Measurements from ENCODE around the gene PDK1.
A peak's percentile ranks its signal among the peaks of the same experiment; 100 is the strongest.
"Not testable (repeated sequence)": the region's sequence is repeated elsewhere in the genome, so short reads cannot be mapped to it uniquely, and the experiment has no call there.

The PDK1 gene

DNA sequence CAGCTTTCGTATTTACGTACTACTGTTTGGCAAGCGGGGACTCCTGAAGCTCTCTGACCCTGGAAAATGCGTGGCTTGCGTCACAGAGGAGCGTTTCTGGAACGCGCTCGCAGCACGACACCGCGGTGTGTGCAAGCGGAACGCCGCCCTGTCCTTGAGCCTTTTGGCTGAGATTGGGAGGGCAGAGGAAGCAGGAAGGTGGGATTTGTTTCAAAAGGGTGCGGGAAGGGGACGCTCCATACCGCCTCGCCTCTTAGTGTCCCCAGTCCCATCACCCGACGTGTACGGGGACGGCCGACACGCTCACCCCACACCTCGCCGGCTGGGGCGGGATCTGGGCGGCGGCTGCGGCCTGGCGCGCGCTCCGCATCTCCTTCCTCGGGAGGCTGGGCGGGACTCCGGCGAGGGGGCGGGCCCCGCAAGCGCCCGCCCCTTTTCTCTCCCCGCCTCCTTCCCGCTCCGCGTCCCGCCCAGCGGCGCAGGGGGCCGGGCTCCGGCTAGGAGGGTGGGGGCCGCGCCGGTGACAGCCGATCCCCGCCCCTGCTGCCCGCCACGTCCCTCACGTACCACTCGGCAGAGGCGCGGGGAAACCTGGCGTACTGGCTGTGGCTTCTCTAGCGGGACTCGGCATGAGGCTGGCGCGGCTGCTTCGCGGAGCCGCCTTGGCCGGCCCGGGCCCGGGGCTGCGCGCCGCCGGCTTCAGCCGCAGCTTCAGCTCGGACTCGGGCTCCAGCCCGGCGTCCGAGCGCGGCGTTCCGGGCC, at the start of gene PDK1:
TSS of gene PDK1 (plus strand) at position 569 of the 762 bp plus-strand sequence. CDS start at position 630, 61 bp downstream.
- DNase-seq: peak; percentile 60

DNA sequence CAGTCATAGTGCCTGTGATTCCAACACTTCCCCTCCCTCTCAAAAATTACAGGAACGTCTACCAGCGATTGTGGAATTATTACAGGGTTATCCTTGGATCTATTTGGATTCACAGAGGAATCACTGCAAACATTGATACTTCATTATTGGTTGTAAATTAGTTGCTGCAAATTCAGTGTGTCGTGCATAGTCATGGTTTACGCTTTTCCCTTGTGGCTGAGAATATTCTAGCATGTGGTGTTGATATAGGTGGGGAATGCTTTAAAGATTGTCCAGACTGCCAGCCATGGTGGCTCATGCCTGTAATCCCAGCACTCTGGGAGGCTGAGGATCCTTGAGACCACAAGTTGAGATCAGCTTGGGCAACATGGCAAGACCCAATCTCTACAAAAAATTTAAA, 48.7 kb upstream of the PDK1 start:
- no peak for DNase-seq

DNA sequence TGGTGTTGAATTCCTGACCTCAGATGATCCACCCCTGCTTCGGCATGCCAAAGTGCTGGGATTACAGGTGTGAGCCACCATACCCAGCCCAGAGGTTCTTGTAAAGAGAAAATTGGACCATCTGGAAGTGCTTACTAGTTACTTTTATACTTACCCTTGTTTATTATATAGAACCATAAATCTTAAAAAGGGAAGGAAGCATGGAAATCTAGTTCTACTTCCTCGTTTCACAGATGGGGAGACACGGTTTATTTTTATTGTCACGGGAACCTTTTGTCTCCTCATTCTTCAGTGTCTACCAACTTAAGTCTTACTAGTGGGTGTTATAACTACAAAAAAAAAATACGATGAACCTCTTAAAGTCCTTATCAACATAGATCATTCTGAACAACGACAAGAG, 45.8 kb upstream of the PDK1 start:
- no peak for DNase-seq

DNA sequence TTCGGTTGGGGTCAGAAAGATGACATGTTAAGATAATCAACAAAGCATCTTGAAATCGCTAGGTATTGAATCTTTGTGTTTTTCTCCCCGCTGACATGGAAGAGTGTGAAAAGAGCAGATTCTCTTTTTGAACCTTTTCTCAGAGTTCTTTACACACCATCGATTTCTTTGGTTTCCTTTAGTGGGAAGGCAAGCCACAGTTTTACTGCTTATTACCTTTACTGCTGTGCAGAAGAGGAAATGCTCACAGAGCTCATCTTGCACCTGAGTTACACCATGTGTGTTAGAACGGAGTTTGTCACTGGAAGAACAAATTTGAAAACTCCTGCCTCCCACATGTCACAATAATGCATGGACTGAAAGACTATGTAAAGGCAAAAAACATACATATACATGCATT, 45.3 kb upstream of the PDK1 start:
- DNase-seq: no peak

DNA sequence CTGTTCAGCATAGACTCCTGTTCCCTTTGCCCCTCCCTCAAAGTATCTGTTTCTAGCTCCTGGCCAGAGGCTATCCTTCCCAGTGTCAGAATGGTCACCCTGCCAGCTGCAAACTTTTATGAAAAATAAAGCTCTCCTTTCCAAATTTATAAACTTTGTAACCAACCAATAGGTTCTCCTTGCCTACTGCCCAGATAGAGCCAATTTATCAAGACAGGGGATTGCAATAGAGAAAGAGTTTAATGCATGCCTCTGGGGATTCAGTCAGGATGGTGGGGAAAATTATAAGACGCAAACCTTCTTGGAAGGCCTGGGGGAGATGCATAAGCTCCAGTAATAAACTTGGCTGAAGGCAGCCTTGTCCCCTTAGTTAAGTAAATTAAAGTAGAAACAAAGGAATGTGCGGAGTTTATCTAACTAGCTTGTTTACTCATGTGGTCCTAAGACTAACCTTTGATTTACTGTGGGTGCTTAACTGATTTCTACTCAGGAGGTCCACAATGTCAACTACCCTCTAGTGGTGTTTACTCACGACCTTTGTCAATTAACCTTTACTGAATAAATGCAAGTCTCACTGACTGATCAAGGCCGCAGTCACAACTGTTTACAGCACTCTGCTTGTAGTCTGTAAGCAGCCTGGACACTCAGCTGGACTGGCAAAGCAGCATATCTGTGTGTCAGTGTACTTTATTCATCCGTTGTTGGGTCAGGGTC, 42.9 kb upstream of the PDK1 start:
- DNase-seq: no peak

DNA sequence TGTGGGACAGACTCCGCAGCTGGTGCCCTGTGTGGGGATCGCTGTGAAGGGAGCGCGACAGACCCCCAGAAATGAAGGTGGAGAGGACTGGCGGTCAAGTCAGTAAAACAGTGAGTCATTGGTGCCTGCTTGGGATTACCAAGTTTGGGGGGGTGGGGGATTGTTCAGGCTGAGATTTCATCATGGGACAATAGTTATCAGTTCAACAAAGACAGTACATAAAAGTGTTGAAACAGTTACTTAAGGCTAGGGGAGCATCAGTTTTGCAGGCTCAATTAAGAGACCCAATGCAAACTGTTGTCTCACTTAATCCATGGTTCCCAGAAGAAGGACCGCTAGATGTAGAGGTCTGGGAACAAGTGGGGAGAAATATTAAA, 42.4 kb upstream of the PDK1 start:
- DNase-seq: no peak

DNA sequence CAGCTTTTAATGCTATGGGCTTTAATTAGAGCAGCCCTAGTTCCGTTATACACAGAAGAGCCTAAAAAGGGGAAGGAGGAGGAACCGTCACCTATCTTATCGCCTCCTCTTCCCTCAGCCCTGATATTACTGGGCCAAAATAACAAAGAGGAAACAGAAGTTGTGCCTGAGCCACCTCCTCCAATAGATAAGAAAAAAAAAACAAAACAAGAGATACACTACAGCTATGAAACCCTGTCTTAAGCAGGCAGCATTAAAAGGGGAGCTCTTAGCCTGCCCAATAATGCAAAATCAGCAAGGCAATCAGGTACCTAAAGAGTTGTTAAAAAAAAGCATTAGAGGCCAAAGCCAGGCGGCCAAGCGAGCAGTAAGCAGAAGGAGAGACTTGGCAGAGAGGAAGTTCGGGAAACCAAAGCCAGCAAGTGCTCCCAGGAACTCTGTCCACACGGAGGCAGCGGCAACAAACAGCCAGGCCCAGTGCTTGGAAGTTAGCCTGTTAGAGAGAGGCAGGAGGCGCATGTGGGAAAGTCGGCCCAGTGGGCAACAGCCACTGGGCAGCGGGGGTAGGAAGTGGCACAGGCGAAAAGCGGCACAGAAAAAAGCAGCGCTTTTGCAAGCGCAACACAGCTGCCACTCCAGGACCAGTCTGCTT, 41.8 kb upstream of the PDK1 start:
- DNase-seq: no peak

DNA sequence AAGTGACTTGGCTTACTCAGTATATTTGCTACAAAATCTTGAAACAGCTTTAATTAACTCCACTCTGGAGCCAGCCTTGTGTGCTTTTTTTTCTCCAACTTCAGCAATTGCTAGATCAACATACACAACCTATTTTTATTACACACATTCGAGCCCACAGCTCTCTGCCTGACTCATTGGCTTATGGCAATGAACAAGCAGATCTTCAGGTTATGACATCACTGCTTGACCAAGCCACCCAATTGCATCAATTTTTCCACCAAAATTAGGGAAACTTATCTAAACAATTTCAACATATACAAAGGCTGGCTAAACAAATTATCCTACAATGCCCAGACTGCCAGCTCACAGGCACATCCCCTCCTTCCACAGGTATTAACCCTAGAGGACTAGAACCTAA, 39.6 kb upstream of the PDK1 start:
- no peak for DNase-seq

DNA sequence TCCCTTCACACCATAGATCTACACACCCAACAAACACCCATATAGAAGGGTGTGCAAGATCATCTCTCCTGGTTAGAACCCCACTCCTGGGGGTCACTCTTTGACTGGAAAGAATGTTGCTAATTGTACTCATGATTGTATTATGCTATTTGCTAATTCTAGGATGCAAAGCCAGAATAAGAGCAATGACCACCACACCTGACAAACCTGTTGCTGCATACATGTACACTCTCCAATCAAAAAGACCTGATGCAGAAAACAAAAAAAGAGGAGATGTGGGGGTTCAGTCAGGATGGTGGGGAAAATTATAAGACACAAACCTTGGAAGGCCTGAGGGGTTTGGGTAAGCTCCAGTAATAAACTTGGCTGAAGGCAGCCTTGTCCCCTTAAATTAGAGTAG, 36.9 kb upstream of the PDK1 start:
- DNase-seq: no peak

DNA sequence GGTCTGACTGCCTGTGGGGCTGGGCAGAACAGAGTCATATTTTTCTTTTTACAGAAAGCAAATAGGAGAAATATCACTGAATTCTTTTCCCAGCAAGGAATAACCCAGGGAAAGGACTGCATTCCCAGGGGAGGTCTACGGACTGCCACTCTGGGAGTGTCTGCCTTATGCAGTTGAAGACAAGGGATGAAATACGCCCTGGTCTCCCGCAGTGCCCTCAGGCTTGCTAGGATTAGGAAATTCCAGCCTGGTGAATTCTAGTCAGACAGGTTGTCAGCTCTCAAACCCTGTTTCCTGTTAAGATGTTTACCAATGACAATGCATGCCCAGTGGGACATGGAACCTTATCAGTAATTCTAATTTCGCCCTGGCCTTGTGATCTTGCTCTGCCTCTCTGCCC, 30.3 kb upstream of the PDK1 start:
- DNase-seq: no peak

DNA sequence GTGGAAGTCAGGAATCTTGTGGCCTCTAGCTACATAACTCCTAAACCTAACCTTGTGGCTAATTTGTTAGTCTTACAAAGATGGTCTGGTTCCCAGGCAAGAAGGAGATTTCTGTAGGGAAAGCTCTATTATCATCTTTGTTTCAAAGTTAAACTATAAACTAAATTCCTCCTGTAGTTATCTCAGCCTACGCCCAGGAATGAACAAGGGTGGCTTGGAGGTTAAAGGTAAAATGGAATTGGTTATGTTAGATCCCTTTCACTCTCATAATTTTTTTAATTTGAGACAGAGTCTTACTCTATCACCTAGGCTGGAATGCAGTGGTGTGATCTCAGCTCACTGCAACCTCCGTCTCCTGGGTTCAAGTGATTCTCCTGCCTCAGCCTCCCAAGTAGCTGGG, 24.6 kb upstream of the PDK1 start:
- no peak for DNase-seq

DNA sequence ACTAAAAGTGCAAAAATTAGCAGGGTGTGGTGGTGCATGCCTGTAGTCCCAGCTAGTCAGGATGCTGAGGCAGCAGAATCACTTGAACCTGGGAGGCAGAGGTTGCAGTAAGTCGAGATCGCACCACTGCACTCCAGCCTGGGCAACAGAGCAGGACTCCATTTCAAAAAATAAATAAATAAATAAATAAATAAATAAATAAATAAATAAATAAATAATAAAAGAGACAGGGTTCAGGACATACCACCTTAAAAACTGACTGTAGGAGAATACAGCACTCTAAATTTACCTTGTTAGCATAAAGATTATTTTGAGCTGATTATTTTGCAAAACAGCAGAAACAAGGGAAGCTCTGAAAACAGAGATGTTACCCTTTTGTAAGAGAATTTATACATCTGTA, 23.4 kb upstream of the PDK1 start:
- not testable (repeated sequence) for DNase-seq

DNA sequence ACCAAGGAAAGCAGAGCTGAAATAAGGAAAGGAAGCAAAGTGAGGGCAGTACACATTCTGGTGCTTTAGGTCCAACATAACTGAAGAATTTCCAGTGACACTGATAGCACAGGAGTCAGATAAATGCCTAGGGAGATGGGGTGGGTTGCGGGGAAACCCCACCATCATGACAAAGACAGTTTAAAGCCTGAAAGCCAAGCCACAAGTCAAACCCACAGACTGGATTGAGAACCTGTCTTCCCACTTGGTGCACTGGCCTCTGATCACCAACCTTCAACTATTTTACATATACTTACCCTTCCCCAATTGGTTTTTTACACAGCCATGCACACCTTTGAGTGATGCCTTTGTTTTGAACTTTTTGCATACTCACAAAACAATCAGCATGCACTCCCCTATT, 22.2 kb upstream of the PDK1 start:
- no peak for DNase-seq

DNA sequence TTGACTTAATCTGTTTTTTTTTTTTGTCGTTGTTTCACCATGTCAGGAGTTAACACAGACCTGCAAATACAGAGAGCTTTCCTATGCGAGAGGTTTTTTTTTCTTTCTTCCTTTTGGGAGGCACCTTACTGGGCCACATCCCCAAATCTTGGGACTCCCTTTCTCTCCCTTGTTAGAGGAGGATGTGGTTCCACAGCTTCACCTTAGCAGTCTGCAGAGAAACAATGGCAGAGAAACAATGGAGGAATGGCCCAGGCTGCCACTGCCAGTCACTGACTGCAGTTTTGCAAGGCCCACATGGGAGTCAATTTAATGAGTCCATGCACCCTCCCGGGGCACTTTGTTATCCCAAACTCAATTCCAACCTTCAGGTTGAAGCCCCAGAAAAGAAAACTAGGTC, 20.8 kb upstream of the PDK1 start:
- DNase-seq: no peak

DNA sequence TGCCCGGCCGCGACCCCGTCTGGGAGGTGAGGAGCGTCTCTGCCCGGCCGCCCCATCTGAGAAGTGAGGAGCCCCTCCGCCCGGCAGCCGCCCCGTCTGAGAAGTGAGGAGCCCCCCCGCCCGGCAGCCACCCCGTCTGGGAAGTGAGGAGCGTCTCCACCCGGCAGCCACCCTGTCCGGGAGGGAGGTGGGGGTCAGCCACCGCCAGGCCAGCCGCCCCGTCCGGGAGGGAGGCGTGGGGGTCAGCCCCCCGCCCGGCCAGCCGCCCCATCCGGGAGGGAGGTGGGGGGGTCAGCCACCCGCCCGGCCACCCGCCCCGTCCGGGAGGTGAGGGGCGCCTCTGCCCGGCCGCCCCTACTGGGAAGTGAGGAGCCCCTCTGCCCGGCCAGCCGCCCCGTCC, 18.0 kb upstream of the PDK1 start:
- DNase-seq: not testable (repeated sequence)

DNA sequence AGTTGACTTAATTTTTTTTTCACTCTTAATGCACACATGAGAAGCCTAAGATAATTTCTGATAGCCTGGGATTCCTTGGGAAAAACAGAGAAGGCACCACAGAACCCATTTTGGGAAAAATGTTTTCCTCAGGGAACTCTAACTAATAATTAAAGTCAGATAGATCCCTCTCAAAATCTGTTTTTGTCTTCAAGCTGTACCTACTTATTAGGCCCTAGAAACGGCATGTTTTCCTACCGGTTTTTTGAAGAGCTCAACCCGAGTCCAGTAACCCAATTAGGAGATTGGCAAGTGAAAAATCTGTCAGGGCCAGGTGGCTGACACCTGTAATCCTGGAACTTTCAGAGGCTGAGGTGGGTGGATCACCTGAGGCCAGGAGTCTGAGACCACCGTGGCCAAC, 16.1 kb upstream of the PDK1 start:
- DNase-seq: no peak

DNA sequence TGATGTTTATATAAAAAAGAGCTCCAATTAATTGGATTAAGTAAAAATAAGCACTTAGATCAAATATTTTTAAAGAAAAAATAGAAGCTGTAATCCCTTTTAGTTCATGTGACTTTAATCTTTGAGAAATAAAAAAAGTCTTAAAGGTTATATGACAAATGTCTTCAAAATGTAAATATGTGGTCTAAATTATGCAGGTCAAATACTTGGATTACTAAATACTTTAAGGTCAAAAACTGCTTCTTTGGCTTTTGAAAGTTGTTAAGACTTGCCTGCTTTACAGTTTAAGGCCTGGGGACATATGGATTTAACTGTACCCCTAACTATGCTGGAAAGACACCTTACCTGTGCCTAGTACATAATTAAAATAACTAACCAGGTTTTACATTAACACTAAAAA, 15.5 kb upstream of the PDK1 start:
- no peak for DNase-seq

DNA sequence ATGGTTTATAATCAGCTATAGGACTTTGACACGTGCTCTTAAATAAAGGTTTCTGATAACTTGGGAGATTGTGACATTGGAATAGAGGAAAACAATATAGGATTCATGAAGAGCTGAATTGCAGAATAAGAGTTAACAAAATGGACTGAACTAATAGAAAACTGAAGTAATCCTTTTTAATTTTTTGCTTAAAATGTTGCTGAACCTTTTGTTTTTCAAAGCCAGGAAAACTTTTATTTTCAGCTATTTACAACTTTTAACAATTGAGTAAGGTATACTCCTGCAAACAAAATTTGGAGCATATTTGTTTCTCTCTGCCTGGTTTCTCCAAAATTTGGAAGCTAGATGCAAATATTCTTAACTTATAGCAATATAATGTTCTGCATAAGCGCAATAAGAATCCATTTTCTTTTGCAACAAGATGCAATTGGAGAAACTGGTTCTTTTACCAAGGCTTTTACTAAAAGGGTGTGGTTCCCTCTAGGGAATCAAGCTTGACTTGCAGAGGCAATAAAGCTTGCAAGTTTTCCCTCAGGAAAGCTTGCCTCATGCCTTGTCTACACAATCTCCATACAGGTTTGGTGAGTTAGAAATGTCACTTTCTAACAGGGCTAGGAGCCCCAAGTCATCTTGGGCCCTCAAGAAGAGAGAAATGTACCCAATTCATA, 10.3 kb upstream of the PDK1 start:
- no peak for DNase-seq

DNA sequence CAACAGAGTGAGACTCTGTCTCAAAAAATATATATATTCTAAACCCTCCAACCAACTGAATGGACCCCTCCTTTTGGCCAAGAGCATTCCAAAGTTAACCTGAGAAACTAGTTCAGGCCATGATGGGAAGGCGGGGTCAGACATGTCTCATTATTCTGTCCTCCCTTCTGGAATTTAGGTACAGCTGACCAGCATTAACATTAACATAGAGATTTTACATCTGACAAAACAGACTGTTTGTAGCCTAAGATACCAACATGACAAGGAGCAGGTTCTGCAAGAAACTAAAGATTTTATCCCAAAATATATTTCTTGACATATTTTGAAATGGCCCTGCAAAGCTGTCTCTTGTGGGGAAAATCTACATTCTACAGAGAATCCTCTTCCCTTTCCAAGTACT, 6.8 kb upstream of the PDK1 start:
- DNase-seq: no peak

DNA sequence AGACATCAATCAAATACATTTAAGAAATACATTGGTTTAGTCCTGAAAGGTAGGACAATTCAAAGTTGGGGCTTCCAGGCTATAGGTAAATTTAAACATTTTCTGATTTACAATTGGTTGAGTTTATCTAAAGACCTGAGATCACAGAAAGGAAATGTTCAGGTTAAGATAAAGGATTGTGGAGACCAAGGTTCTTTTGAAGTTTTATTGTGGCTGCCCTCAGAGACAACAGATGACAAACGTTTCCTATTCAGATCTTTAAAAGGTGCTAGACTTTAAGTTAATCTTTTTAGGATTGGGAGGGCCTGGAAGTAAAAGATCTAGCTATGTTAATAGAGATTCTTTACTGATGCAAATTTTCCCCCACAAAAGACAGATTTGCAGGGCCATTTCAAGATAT, 6.1 kb upstream of the PDK1 start:
- not testable (repeated sequence) for DNase-seq

DNA sequence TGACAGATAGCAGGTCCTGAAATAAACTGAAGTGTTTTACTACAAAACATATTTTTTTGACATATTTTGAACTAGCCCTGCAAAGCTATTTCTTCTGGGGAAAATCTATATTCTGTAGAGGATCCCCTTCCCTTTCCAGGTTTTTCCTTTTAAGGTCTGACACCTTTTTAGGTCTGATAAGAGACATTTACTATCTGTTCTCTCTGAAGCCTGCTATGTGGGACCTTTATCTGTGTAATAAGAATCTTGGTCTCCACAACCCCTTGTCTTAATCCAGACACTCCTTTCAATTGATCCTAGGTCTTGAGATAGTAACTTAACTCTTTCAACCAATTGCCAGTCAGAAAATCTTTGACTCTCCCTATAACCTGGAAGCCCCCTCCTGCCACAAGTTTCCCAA, 5.5 kb upstream of the PDK1 start:
- no peak for DNase-seq

DNA sequence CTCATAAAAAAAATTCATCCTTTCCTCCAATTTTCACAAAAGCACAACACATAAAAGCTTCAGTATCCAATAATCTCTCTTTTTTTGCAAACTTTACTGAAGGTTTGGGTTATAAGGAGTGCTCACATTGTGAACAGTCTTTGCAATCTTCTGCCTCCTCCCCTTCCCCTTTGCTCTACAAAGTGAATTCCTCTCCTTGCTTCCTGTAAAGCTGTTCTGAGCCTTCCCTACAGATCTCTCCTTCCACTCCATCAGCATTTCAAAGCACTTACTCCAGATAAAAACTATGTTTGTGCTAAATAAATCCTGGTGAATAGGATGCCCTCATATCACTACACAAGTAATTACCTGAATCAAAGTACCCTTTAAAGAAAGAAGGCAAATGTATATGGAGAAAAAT, 4.6 kb upstream of the PDK1 start:
- DNase-seq: no peak

DNA sequence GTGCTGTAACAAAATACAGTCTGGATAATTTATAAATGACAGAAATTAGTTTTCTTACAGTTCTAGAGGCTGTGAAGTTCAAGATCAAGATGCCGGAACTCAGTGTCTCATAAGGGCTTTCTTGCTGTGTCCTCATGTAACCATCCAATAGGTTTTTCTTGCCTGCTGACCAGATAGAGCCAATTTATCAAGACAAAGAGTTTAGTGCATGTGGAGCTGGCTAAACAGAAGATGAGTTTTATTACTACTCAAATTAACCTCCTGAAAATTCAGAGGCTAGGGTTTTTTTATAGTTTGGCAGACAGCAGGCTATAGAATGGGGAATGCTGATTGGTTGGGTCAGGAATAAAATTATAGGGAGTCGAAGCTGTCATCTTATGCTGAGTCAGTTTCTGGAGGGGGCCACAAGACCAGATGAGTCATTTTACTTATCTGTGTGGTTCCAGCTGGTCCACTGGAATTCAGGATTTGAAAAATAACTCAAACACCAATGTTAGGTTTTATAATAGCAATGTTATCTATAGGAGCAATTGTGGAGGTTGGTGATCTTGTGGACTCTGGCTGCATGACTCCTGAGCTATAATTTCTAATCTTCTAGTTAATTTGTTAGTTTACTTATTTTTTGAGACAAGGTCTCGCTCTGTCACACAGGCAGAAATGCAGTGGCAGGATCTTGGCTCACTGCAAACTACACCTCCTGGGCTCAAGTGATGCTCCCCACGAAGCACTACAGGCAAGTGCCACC, 3.2 kb upstream of the PDK1 start:
- no peak for DNase-seq
